ENCODE results near the gene DDX20.
"Not testable (repeated sequence)": the region's sequence is repeated elsewhere in the genome, so short reads cannot be mapped to it uniquely, and the experiment has no call there.

DDX20 gene

GRCh38 chr1:111733183-111733991, 22.3 kb upstream of the DDX20 start:
- no peak for DNase-seq (ENCODE audit: low read depth, low spot score)

- no peak for DNase-seq (ENCODE audit: low read depth, low spot score)
Observed at GRCh38 chr1:111733992-111734341, 21.7 kb upstream of the DDX20 start.

- DNase-seq (ENCODE audit: low read depth, low spot score) = no peak
Observed at GRCh38 chr1:111734426-111734825, 21.3 kb upstream of the DDX20 start.

- no peak for DNase-seq (ENCODE audit: low read depth, low spot score)
Observed at GRCh38 chr1:111734856-111735255, 20.8 kb upstream of the DDX20 start.

- DNase-seq (ENCODE audit: low read depth, low spot score) = no peak
Observed at GRCh38 chr1:111735321-111735720, 20.4 kb upstream of the DDX20 start.

GRCh38 chr1:111735858-111736544, 19.7 kb upstream of the DDX20 start:
- DNase-seq (ENCODE audit: low read depth, low spot score) = no peak

GRCh38 chr1:111736548-111737215, 19.0 kb upstream of the DDX20 start:
- DNase-seq (ENCODE audit: low read depth, low spot score) = no peak

GRCh38 chr1:111737216-111738132, 18.2 kb upstream of the DDX20 start:
- DNase-seq (ENCODE audit: low read depth, low spot score) = no peak

GRCh38 chr1:111738133-111738435, 17.6 kb upstream of the DDX20 start:
- no peak for DNase-seq (ENCODE audit: low read depth, low spot score)

- no peak for DNase-seq (ENCODE audit: low read depth, low spot score)
Observed at GRCh38 chr1:111738436-111739193, 17.1 kb upstream of the DDX20 start.

- no peak for DNase-seq (ENCODE audit: low read depth, low spot score)
Observed at GRCh38 chr1:111739194-111739924, 16.3 kb upstream of the DDX20 start, which contains the start of gene INKA2. TSS of gene INKA2 (minus strand) at chr1:111739395. CDS start at chr1:111739242, 153 bp downstream.

- no peak for DNase-seq (ENCODE audit: low read depth, low spot score)
Observed at GRCh38 chr1:111739925-111740765, 15.6 kb upstream of the DDX20 start.

GRCh38 chr1:111742292-111742691, 13.4 kb upstream of the DDX20 start:
- not testable (repeated sequence) for DNase-seq (ENCODE audit: low read depth, low spot score)

GRCh38 chr1:111742938-111743549, 12.7 kb upstream of the DDX20 start:
- no peak for DNase-seq (ENCODE audit: low read depth, low spot score)

- no peak for DNase-seq (ENCODE audit: low read depth, low spot score)
Observed at GRCh38 chr1:111743679-111744101, 12.0 kb upstream of the DDX20 start.

GRCh38 chr1:111745675-111746613, 9.8 kb upstream of the DDX20 start:
- DNase-seq (ENCODE audit: low read depth, low spot score) = no peak

GRCh38 chr1:111746614-111746999, 9.1 kb upstream of the DDX20 start:
- DNase-seq (ENCODE audit: low read depth, low spot score) = no peak

GRCh38 chr1:111747282-111747734, 8.4 kb upstream of the DDX20 start:
- no peak for DNase-seq (ENCODE audit: low read depth, low spot score)
